ACC112 (cell line): ENCODE results near the gene KCNG4.

Experiments
- H2AFZ ChIP-seq: fragments of 200-600 bp; sonication (generic); one replicate; pipeline ENCODE4 v1.6.0; 2017; ENCODE audit warnings: antibody characterized with exemption, low read length; ENCODE audit not compliant: unreplicated experiment
- H3K27ac ChIP-seq: fragments of 200-600 bp; sonication (generic); 2 replicates; pipeline ENCODE4 v1.5.1; 2014; ENCODE audit warnings: low read depth, mild to moderate bottlenecking, antibody characterized with exemption, low read length, moderate library complexity
- H3K27me3 ChIP-seq: fragments of 200-600 bp; sonication (generic); 2 replicates; pipeline ENCODE4 v1.6.1; 2014; ENCODE audit warnings: mild to moderate bottlenecking, antibody characterized with exemption, low read length, moderate library complexity, mixed read lengths; ENCODE audit not compliant: insufficient read depth
- H3K36me3 ChIP-seq: fragments of 200-600 bp; sonication (generic); 2 replicates; pipeline ENCODE4 v1.6.1; 2016; ENCODE audit warnings: mild to moderate bottlenecking, antibody characterized with exemption, low read length, moderate library complexity, mixed read lengths; ENCODE audit not compliant: insufficient read depth
- H3K4me1 ChIP-seq: fragments of 200-600 bp; sonication (generic); one replicate; pipeline ENCODE4 v1.6.1; 2016; ENCODE audit warnings: low read length, mixed read lengths; ENCODE audit not compliant: insufficient read depth, unreplicated experiment, control insufficient read depth
- H3K4me3 ChIP-seq: fragments of 200-600 bp; sonication (generic); 2 replicates; pipeline ENCODE4 v1.5.1; 2014; ENCODE audit warnings: mild to moderate bottlenecking, low read depth, low read length
- H3K79me2 ChIP-seq: fragments of 200-600 bp; sonication (generic); one replicate; pipeline ENCODE4 v1.6.0; 2016; ENCODE audit warnings: low read length; ENCODE audit not compliant: control insufficient read depth, unreplicated experiment, insufficient read depth

Gene KCNG4

GRCh38 chr16:84239909-84240308 is at the start of gene KCNG4:
TSS of gene KCNG4 (minus strand) at chr16:84240012. CDS start at chr16:84237485, 2,527 bp downstream.
- Histone ChIP-seq H2AFZ (no peak within 1 kb of the TSS), H3K27me3 (peaks cover 54% of the 10 kb centered on the region), H3K27ac (no peak within 1 kb of the TSS), H3K4me1 (no peaks in the 10 kb centered on the region), H3K79me2 (no peaks in the 10 kb centered on the region), H3K36me3 (no peaks in the 10 kb centered on the region), H3K4me3 (no peak within 1 kb of the TSS)

- Histone ChIP-seq H3K4me1 (peaks cover 7% of the 10 kb centered on the region), H3K27ac (no peak overlapping the region), H3K79me2 (no peaks in the 10 kb centered on the region), H2AFZ (no peak overlapping the region), H3K4me3 (no peak overlapping the region), H3K36me3 (no peaks in the 10 kb centered on the region), H3K27me3 (peaks cover 30% of the 10 kb centered on the region)
Observed at GRCh38 chr16:84288902-84289301, 49.1 kb upstream of the KCNG4 start.

- Histone ChIP-seq H3K27ac (0 out of 2 replicates have a peak overlapping the region, but pooled peaks have one; percentile 1), H3K36me3 (no peaks in the 10 kb centered on the region), H3K4me3 (no peak overlapping the region), H3K79me2 (no peaks in the 10 kb centered on the region), H3K27me3 (peaks cover 25% of the 10 kb centered on the region), H3K4me1 (peaks cover 9% of the 10 kb centered on the region), H2AFZ (no peak overlapping the region)
Observed at GRCh38 chr16:84286578-84287240, 46.9 kb upstream of the KCNG4 start.

- no peaks in the 10 kb centered on the region for H3K36me3 ChIP-seq
- H3K79me2 ChIP-seq, result no peaks in the 10 kb centered on the region
- H3K4me1 ChIP-seq, result peaks cover 9% of the 10 kb centered on the region
- H2AFZ ChIP-seq, result no peak overlapping the region
- H3K27ac ChIP-seq, result no peak overlapping the region
- H3K27me3 ChIP-seq, result peaks cover 17% of the 10 kb centered on the region
- H3K4me3 ChIP-seq, result no peak overlapping the region
Observed at GRCh38 chr16:84284154-84284722, 44.4 kb upstream of the KCNG4 start.

GRCh38 chr16:84283314-84284153 is 43.7 kb upstream of the KCNG4 start:
- Histone ChIP-seq H3K4me3 (no peak overlapping the region), H3K27me3 (peaks cover 10% of the 10 kb centered on the region; the same call in 1 of the 2 replicates), H2AFZ (no peak overlapping the region), H3K4me1 (peaks cover 9% of the 10 kb centered on the region), H3K36me3 (no peaks in the 10 kb centered on the region), H3K27ac (no peak overlapping the region), H3K79me2 (no peaks in the 10 kb centered on the region)

GRCh38 chr16:84282533-84282932 is 42.7 kb upstream of the KCNG4 start:
- H3K36me3 ChIP-seq, result no peaks in the 10 kb centered on the region
- no peaks in the 10 kb centered on the region for H3K27me3 ChIP-seq
- no peak overlapping the region for H3K4me3 ChIP-seq
- H3K79me2 ChIP-seq, result no peaks in the 10 kb centered on the region
- no peak overlapping the region for H3K27ac ChIP-seq
- peaks cover 9% of the 10 kb centered on the region for H3K4me1 ChIP-seq
- H2AFZ ChIP-seq, result no peak overlapping the region

GRCh38 chr16:84281074-84281473 is 41.3 kb upstream of the KCNG4 start:
- Histone ChIP-seq H3K27me3 (peaks cover under 1% of the 10 kb centered on the region; the same call in 1 of the 2 replicates), H3K4me1 (peaks cover 5% of the 10 kb centered on the region), H2AFZ (no peak overlapping the region), H3K36me3 (no peaks in the 10 kb centered on the region), H3K79me2 (no peaks in the 10 kb centered on the region), H3K4me3 (no peak overlapping the region), H3K27ac (no peak overlapping the region)

GRCh38 chr16:84279881-84280280 is 40.1 kb upstream of the KCNG4 start:
- Histone ChIP-seq H3K36me3 (no peaks in the 10 kb centered on the region), H3K27me3 (peaks cover 5% of the 10 kb centered on the region; the same call in 1 of the 2 replicates), H2AFZ (no peak overlapping the region), H3K4me3 (no peak overlapping the region), H3K4me1 (peaks cover 5% of the 10 kb centered on the region), H3K79me2 (no peaks in the 10 kb centered on the region), H3K27ac (no peak overlapping the region)

GRCh38 chr16:84278968-84279367 is 39.2 kb upstream of the KCNG4 start:
- no peak overlapping the region for H3K4me3 ChIP-seq
- H2AFZ ChIP-seq, result no peak overlapping the region
- H3K27ac ChIP-seq, result no peak overlapping the region
- no peaks in the 10 kb centered on the region for H3K79me2 ChIP-seq
- peaks cover 13% of the 10 kb centered on the region for H3K27me3 ChIP-seq
- H3K4me1 ChIP-seq, result peaks cover 3% of the 10 kb centered on the region
- H3K36me3 ChIP-seq, result no peaks in the 10 kb centered on the region

GRCh38 chr16:84278333-84278732 is 38.5 kb upstream of the KCNG4 start:
- no peaks in the 10 kb centered on the region for H3K4me1 ChIP-seq
- H3K4me3 ChIP-seq, result no peak overlapping the region
- no peaks in the 10 kb centered on the region for H3K36me3 ChIP-seq
- H3K27me3 ChIP-seq, result peaks cover 15% of the 10 kb centered on the region
- H3K79me2 ChIP-seq, result no peaks in the 10 kb centered on the region
- no peak overlapping the region for H3K27ac ChIP-seq
- H2AFZ ChIP-seq, result no peak overlapping the region
